H9 (cell line): ENCODE data around the gene OPN4. TPM values are rescaled to one million over a fixed set of nuclear protein-coding genes. Genes with fewer than 3 reads are reported as not detected.

Experiments used
- DNase-seq: peaks from one replicate; pipeline ENCODE4 v3.0.0-alpha.2; 2017
- H2AFZ ChIP-seq: one replicate; pipeline ENCODE4 v1.6.1; 2013; ENCODE audit warnings: mild to moderate bottlenecking, low read length, control low read depth, moderate library complexity
- H2AK5ac ChIP-seq: 2 replicates; pipeline ENCODE4 v1.6.1; 2013; ENCODE audit warnings: low read length, control low read depth, mixed read lengths; ENCODE audit not compliant: insufficient read length
- H2BK120ac ChIP-seq: one replicate; pipeline ENCODE4 v1.6.1; 2013; ENCODE audit warnings: low read depth, mild to moderate bottlenecking, low read length, control low read depth, inconsistent platforms; ENCODE audit not compliant: poor library complexity, severe bottlenecking
- H2BK12ac ChIP-seq: 2 replicates; pipeline ENCODE4 v1.6.1; 2013; ENCODE audit warnings: low read length, control low read depth, mixed read lengths, low read depth; ENCODE audit not compliant: insufficient read length
- H2BK15ac ChIP-seq: 2 replicates; pipeline ENCODE4 v1.6.1; 2013; ENCODE audit warnings: low read depth, low read length, control low read depth
- H2BK20ac ChIP-seq: one replicate; pipeline ENCODE4 v1.6.1; 2013; ENCODE audit warnings: low read depth, mild to moderate bottlenecking, low read length, control low read depth, inconsistent platforms; ENCODE audit not compliant: poor library complexity, severe bottlenecking
- H2BK5ac ChIP-seq: 2 replicates; pipeline ENCODE4 v1.6.1; 2013; ENCODE audit warnings: low read length, control low read depth, mixed read lengths; ENCODE audit not compliant: insufficient read length
- H3K14ac ChIP-seq: 2 replicates; pipeline ENCODE4 v1.6.1; 2013; ENCODE audit warnings: low read length, control low read depth; ENCODE audit not compliant: insufficient read depth
- H3K18ac ChIP-seq: 2 replicates; pipeline ENCODE4 v1.6.1; 2013; ENCODE audit warnings: low read depth, mild to moderate bottlenecking, mixed read lengths, low read length, control low read depth; ENCODE audit not compliant: insufficient read length
- H3K23ac ChIP-seq: 2 replicates; pipeline ENCODE4 v1.6.1; 2013; ENCODE audit warnings: low read length, control low read depth, mixed read lengths, low read depth; ENCODE audit not compliant: insufficient read length
- H3K23me2 ChIP-seq: 2 replicates; pipeline ENCODE4 v1.6.1; 2013; ENCODE audit warnings: low read depth, mild to moderate bottlenecking, mixed read lengths, low read length, control low read depth; ENCODE audit not compliant: insufficient read length, poor library complexity, severe bottlenecking
- H3K27ac ChIP-seq: 2 replicates; pipeline ENCODE4 v1.5.1; 2013; ENCODE audit warnings: low read length, control low read depth, mixed read lengths, low read depth; ENCODE audit not compliant: insufficient read length
- H3K27me3 ChIP-seq: 2 replicates; pipeline ENCODE4 v1.6.1; 2013; ENCODE audit warnings: low read length, control low read depth, inconsistent platforms; ENCODE audit not compliant: insufficient read depth
- H3K4ac ChIP-seq: 2 replicates; pipeline ENCODE4 v1.6.1; 2013; ENCODE audit warnings: low read depth, mild to moderate bottlenecking, control low read depth, inconsistent platforms, low read length, moderate library complexity
- H3K4me1 ChIP-seq: 2 replicates; pipeline ENCODE4 v1.6.1; 2013; ENCODE audit warnings: low read length, control low read depth, inconsistent platforms; ENCODE audit not compliant: insufficient read depth
- H3K4me2 ChIP-seq: 2 replicates; pipeline ENCODE4 v1.6.1; 2013; ENCODE audit warnings: low read length, control low read depth, mixed read lengths; ENCODE audit not compliant: insufficient read length, insufficient read depth
- H3K56ac ChIP-seq: 2 replicates; pipeline ENCODE4 v1.6.1; 2013; ENCODE audit warnings: low read depth, mild to moderate bottlenecking, mixed read lengths, low read length, control low read depth; ENCODE audit not compliant: insufficient read length
- H3K79me1 ChIP-seq: 2 replicates; pipeline ENCODE4 v1.6.1; 2013; ENCODE audit warnings: low read depth, mild to moderate bottlenecking, moderate library complexity, low read length, control low read depth, inconsistent platforms; ENCODE audit not compliant: insufficient read depth, poor library complexity, severe bottlenecking
- H3K79me2 ChIP-seq: 2 replicates; pipeline ENCODE4 v1.6.1; 2013; ENCODE audit warnings: low read length, control low read depth, inconsistent platforms; ENCODE audit not compliant: insufficient read depth
- H3K9ac ChIP-seq: 2 replicates; pipeline ENCODE4 v1.6.1; 2013; ENCODE audit warnings: low read length, control low read depth, mixed read lengths; ENCODE audit not compliant: insufficient read length; ENCODE audit errors: extremely low read depth
- H3K9me3 ChIP-seq: one replicate; pipeline ENCODE4 v1.6.1; 2013; ENCODE audit warnings: low read depth, low read length, inconsistent platforms; ENCODE audit not compliant: control insufficient read depth
- H3T11ph ChIP-seq: one replicate; pipeline ENCODE4 v1.6.1; 2013; ENCODE audit warnings: mild to moderate bottlenecking, low read length, control low read depth, inconsistent platforms
- H4K20me1 ChIP-seq: one replicate; pipeline ENCODE4 v1.6.1; 2013; ENCODE audit not compliant: control insufficient read depth, insufficient read length, insufficient read depth
- H4K5ac ChIP-seq: 2 replicates; pipeline ENCODE4 v1.6.1; 2013; ENCODE audit warnings: low read depth, mild to moderate bottlenecking, mixed read lengths, low read length, control low read depth; ENCODE audit not compliant: insufficient read length
- H4K8ac ChIP-seq: replicated peaks from 2 replicates; pipeline ENCODE4 v1.6.1; 2013; ENCODE audit warnings: low read length, control low read depth, mixed read lengths, low read depth; ENCODE audit not compliant: insufficient read length
- H4K91ac ChIP-seq: 2 replicates; pipeline ENCODE4 v1.6.1; 2013; ENCODE audit warnings: low read depth, mild to moderate bottlenecking, moderate library complexity, mixed read lengths, low read length, control low read depth; ENCODE audit not compliant: insufficient read length
- H3K27ac Mint-ChIP-seq, 3 experiments: 2 replicates in 2 of 3; 3 replicates in 1 of 3; pipeline ENCODE4 v1.8.0; 2020 to 2021; ENCODE audit warnings: mixed read lengths in 3 of 3, mild to moderate bottlenecking in 1 of 3, moderate library complexity in 1 of 3
- H3K27me3 Mint-ChIP-seq: 2 replicates; pipeline ENCODE4 v1.8.0; 2021; ENCODE audit warnings: low read depth, mild to moderate bottlenecking, moderate library complexity, mixed read lengths
- H3K36me3 Mint-ChIP-seq, 3 experiments: 2 replicates in 2 of 3; 3 replicates in 1 of 3; pipeline ENCODE4 v1.8.0; 2020 to 2021; ENCODE audit warnings: low read depth in 3 of 3, mixed read lengths in 3 of 3; ENCODE audit not compliant: insufficient read depth in 1 of 3
- H3K4me1 Mint-ChIP-seq, 2 experiments: 2 replicates each; pipeline ENCODE4 v1.8.0; 2020; ENCODE audit warnings: mixed read lengths in 2 of 2
- H3K4me3 Mint-ChIP-seq, 2 experiments: 2 replicates in 1 of 2; 3 replicates in 1 of 2; pipeline ENCODE4 v1.8.0; 2020 to 2021; ENCODE audit warnings: mild to moderate bottlenecking in 2 of 2, mixed read lengths in 2 of 2, moderate library complexity in 1 of 2
- H3K9me3 Mint-ChIP-seq, 2 experiments: 2 replicates in 1 of 2; 3 replicates in 1 of 2; pipeline ENCODE4 v1.8.0; 2020; ENCODE audit warnings: mild to moderate bottlenecking in 2 of 2, mixed read lengths in 2 of 2, moderate library complexity in 1 of 2
- WGBS: extraction: QIAGEN DNeasy Blood & Tissue Kit; methylation state at CpG from one replicate; pipeline ENCODE4 v1.1.7; 2013; ENCODE audit warnings: missing lambda C conversion rate, low lambda C conversion rate, mixed read lengths; ENCODE audit not compliant: insufficient read length; ENCODE audit errors: extremely low coverage; 5-methylcytosine and 5-hydroxymethylcytosine counted together
- total RNA-seq: library from RNA; stranded (reverse); gene quantifications from 2 replicates; pipeline ENCODE4 v1.2.1, GENCODE V29; 2021
- TF ChIP-seq, protein P1 (sequence below): fragments of 200-600 bp; sonication (generic); conservative IDR thresholded peaks from 3 replicates; pipeline ENCODE4 v1.8.0; 2021; ENCODE audit warnings: antibody characterized with exemption, mild to moderate bottlenecking

OPN4 gene
- total RNA-seq, 1 experiment from 2014 or later, result not detected

DNA sequence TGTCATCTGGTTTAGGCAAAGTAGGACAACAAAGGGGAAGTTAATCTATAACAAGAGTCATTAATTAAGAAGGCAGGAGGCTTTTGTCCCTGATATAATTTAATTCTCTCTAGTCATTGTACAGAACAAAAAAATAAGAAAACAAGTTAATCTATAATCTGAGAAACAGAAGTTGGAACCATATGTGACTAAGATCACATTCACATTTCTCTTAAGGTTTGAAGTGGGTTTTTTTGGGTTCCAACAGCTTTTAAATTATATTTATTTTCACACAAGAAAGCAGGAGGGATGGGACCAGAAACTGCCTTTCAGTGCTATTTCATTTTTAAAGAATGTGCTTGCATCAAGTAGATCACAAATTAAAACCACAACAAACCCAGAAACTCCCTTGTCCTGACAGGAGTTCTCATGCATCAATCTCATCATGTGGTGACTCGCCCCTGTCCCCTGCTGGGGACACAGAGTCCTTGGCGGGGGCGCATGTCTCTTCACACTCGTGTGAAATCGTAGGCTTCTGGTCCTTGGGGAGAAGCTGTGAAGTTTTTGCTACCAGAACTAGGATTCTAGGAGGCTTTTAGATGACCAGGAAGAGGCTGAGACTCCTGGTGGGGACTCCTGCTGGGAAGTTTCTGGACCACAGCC is 10.1 kb upstream of the OPN4 start:
- no peak overlapping the region for H3K4me2 ChIP-seq

More for the DNA sequence above, 10.1 kb upstream of the OPN4 start:
- Histone ChIP-seq H3K18ac (no peak overlapping the region), H4K5ac (no peak overlapping the region), H3K4ac (no peak overlapping the region), H4K91ac (no peak overlapping the region), H3K23ac (no peak overlapping the region), H2BK5ac (no peak overlapping the region), H3K23me2 (no peaks in the 10 kb centered on the region), H3K27me3 (no peaks in the 10 kb centered on the region), H2BK20ac (no peak overlapping the region), H4K20me1 (no peaks in the 10 kb centered on the region), H3K56ac (no peak overlapping the region), H3K79me1 (no peaks in the 10 kb centered on the region), H2BK120ac (no peak overlapping the region), H3K79me2 (no peaks in the 10 kb centered on the region), H2AFZ (no peak overlapping the region), H2BK12ac (no peak overlapping the region), H4K8ac (no peak overlapping the region), H2AK5ac (no peak overlapping the region), H3K9ac (no peak overlapping the region), H3K4me1 (no peaks in the 10 kb centered on the region), H3T11ph (no peak overlapping the region), H3K27ac (no peak overlapping the region), H3K14ac (no peak overlapping the region), H2BK15ac (no peak overlapping the region), H3K9me3 (no peaks in the 10 kb centered on the region)
- H3K27ac Mint-ChIP-seq, result no peak overlapping the region
- H3K27me3 Mint-ChIP-seq, result peaks cover 2% of the 10 kb centered on the region; the same call in 1 of the 2 replicates
- DNase-seq, result peak; percentile 51
- WGBS, result no CpG with 5 or more reads among the region's 5 CpGs
- H3K9me3 Mint-ChIP-seq, result peaks cover 9 to 15% of the 10 kb centered on the region in 2 experiments
- TF ChIP-seq, protein P1, sequence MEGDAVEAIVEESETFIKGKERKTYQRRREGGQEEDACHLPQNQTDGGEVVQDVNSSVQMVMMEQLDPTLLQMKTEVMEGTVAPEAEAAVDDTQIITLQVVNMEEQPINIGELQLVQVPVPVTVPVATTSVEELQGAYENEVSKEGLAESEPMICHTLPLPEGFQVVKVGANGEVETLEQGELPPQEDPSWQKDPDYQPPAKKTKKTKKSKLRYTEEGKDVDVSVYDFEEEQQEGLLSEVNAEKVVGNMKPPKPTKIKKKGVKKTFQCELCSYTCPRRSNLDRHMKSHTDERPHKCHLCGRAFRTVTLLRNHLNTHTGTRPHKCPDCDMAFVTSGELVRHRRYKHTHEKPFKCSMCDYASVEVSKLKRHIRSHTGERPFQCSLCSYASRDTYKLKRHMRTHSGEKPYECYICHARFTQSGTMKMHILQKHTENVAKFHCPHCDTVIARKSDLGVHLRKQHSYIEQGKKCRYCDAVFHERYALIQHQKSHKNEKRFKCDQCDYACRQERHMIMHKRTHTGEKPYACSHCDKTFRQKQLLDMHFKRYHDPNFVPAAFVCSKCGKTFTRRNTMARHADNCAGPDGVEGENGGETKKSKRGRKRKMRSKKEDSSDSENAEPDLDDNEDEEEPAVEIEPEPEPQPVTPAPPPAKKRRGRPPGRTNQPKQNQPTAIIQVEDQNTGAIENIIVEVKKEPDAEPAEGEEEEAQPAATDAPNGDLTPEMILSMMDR, result peak; percentile 59
- no peak overlapping the region for H3K4me3 Mint-ChIP-seq
- peaks cover 0 to 7% (median 0%) of the 10 kb centered on the region in 3 experiments; a peak in 2 of 7 replicates for H3K36me3 Mint-ChIP-seq
- peaks cover 2 to 3% of the 10 kb centered on the region in 2 experiments for H3K4me1 Mint-ChIP-seq
